H1 (cell line): ENCODE results near the gene GALNT9. TPM values are rescaled to one million over a fixed set of nuclear protein-coding genes. Genes with fewer than 3 reads are reported as not detected.

Experiments
- CTCF ChIA-PET: fragments of 300-600 bp; sonication (Branson Sonifier 250); formaldehyde crosslinking; loops from one replicate; lab custom pipeline; 2021; ENCODE audit not compliant: partially characterized antibody; lab: Charles Lee
- POLR2A ChIA-PET: fragments of 300-600 bp; sonication (Branson Sonifier 250); formaldehyde crosslinking; loops from one replicate; lab custom pipeline; 2021; ENCODE audit warnings: inconsistent platforms; ENCODE audit not compliant: partially characterized antibody; lab: Charles Lee
- DNase-seq, 2 experiments: peaks; one replicate each; pipeline versions ENCODE4 v3.0.0 to v3.0.0-alpha.2; 2010 to 2022; ENCODE audit warnings: low spot score in 2 of 2, low read depth in 1 of 2, mixed read lengths in 1 of 2
- FAIRE-seq: peaks from 2 replicates; lab custom pipeline; 2011; peaks lifted over from hg19 to GRCh38; lab: Jason Lieb, UNC
- H2AFZ ChIP-seq: 2 replicates; pipeline ENCODE4 v1.8.1; 2012; ENCODE audit warnings: low read length, inconsistent platforms
- H2AK5ac ChIP-seq: 2 replicates; pipeline ENCODE4 v1.6.1; 2013; ENCODE audit warnings: low read depth, low read length
- H2BK120ac ChIP-seq: replicated peaks from 2 replicates; pipeline ENCODE3; 2013; ENCODE audit warnings: low read depth, low read length, inconsistent platforms
- H2BK12ac ChIP-seq: 2 replicates; pipeline ENCODE4 v1.6.1; 2013; ENCODE audit warnings: low read depth, low read length
- H2BK15ac ChIP-seq: 2 replicates; pipeline ENCODE4 v1.6.1; 2013; ENCODE audit warnings: low read length
- H2BK20ac ChIP-seq: 2 replicates; pipeline ENCODE4 v1.6.1; 2013; ENCODE audit warnings: low read length
- H2BK5ac ChIP-seq: 2 replicates; pipeline ENCODE4 v1.6.1; 2013; ENCODE audit warnings: low read depth, low read length
- H3K14ac ChIP-seq: 2 replicates; pipeline ENCODE4 v1.6.1; 2013; ENCODE audit warnings: inconsistent platforms; ENCODE audit not compliant: insufficient read length
- H3K18ac ChIP-seq: 2 replicates; pipeline ENCODE4 v1.6.1; 2013; ENCODE audit warnings: low read length; ENCODE audit errors: extremely low read depth
- H3K23ac ChIP-seq: 2 replicates; pipeline ENCODE4 v1.6.1; 2013; ENCODE audit warnings: inconsistent platforms; ENCODE audit not compliant: insufficient read length
- H3K23me2 ChIP-seq: 2 replicates; pipeline ENCODE4 v1.6.1; 2013; ENCODE audit warnings: low read depth, low read length
- H3K27ac ChIP-seq: 2 replicates; pipeline ENCODE4 v1.6.1; 2011; ENCODE audit warnings: low read depth, low read length, inconsistent platforms
- H3K27me3 ChIP-seq, 4 experiments: replicated peaks in 1 of 4; 1 replicate in 1 of 4; 2 replicates in 3 of 4; pipeline versions ENCODE4 v1.6.1 to v1.8.1; 2011 to 2013; ENCODE audit warnings: low read length in 3 of 4, mild to moderate bottlenecking in 3 of 4, inconsistent platforms in 2 of 4, mixed read lengths in 2 of 4, moderate library complexity in 1 of 4; ENCODE audit not compliant: control insufficient read depth in 3 of 4, insufficient read depth in 3 of 4; ENCODE audit errors: extremely low read depth in 1 of 4
- H3K36me3 ChIP-seq, 4 experiments: 2 replicates each; pipeline versions ENCODE4 v1.6.1 to v1.8.1; 2011 to 2013; ENCODE audit warnings: mild to moderate bottlenecking in 4 of 4, low read length in 3 of 4, moderate library complexity in 2 of 4, control low read depth in 1 of 4, inconsistent platforms in 1 of 4; ENCODE audit not compliant: insufficient read depth in 4 of 4, control insufficient read depth in 2 of 4
- H3K4ac ChIP-seq: replicated peaks from 2 replicates; pipeline ENCODE3; 2013; ENCODE audit warnings: low read length, low read depth, mixed read lengths, inconsistent platforms; ENCODE audit not compliant: insufficient read length
- H3K4me1 ChIP-seq, 4 experiments: replicated peaks in 1 of 4; 1 replicate in 1 of 4; 2 replicates in 3 of 4; pipeline versions ENCODE4 v1.6.1 to v1.8.1; 2011 to 2013; ENCODE audit warnings: low read length in 3 of 4, inconsistent platforms in 2 of 4, mixed read lengths in 1 of 4; ENCODE audit not compliant: insufficient read depth in 4 of 4, control insufficient read depth in 3 of 4
- H3K4me2 ChIP-seq, 2 experiments: 2 replicates each; pipeline versions ENCODE4 v1.6.1 to v1.8.1; 2011 to 2013; ENCODE audit warnings: low read depth in 2 of 2, low read length in 2 of 2, control low read depth in 1 of 2, inconsistent platforms in 1 of 2, mild to moderate bottlenecking in 1 of 2; ENCODE audit not compliant: insufficient read depth in 1 of 2
- H3K4me3 ChIP-seq, 4 experiments: fragments of 200-600, 300-600 bp in 1 of 4; sonication (generic), shearing (Covaris generic), sonication (Bioruptor Twin) in 1 of 4; 2 replicates each; pipeline versions ENCODE4 v1.5.1 to v1.8.1; 2011 to 2016; ENCODE audit warnings: low read length in 4 of 4, low read depth in 3 of 4, control low read depth in 2 of 4, inconsistent platforms in 2 of 4, mild to moderate bottlenecking in 2 of 4, mixed read lengths in 1 of 4, moderate library complexity in 1 of 4; ENCODE audit not compliant: insufficient read depth in 2 of 4; ENCODE audit errors: extremely low read depth in 1 of 4
- H3K56ac ChIP-seq: replicated peaks from 2 replicates; pipeline ENCODE3; 2013; ENCODE audit warnings: low read depth, mild to moderate bottlenecking, mixed read lengths, low read length, inconsistent platforms; ENCODE audit not compliant: insufficient read length
- H3K79me1 ChIP-seq: 2 replicates; pipeline ENCODE4 v1.6.1; 2013; ENCODE audit warnings: low read depth, low read length, control low read depth
- H3K79me2 ChIP-seq, 2 experiments: 2 replicates each; pipeline versions ENCODE4 v1.6.1 to v1.8.1; 2012 to 2013; ENCODE audit warnings: low read length in 2 of 2, mild to moderate bottlenecking in 2 of 2, inconsistent platforms in 1 of 2; ENCODE audit not compliant: insufficient read depth in 2 of 2, control insufficient read depth in 1 of 2
- H3K9ac ChIP-seq, 4 experiments: replicated peaks in 1 of 4; 1 replicate in 1 of 4; 2 replicates in 3 of 4; pipeline versions ENCODE4 v1.6.1 to v1.8.1; 2011 to 2013; ENCODE audit warnings: low read depth in 3 of 4, low read length in 3 of 4, control low read depth in 2 of 4, mild to moderate bottlenecking in 2 of 4, moderate library complexity in 2 of 4, inconsistent platforms in 1 of 4; ENCODE audit errors: extremely low read depth in 1 of 4
- H3K9me3 ChIP-seq, 2 experiments: 2 replicates each; pipeline versions ENCODE4 v1.6.1 to v1.8.1; 2012 to 2013; ENCODE audit warnings: mild to moderate bottlenecking in 2 of 2, moderate library complexity in 2 of 2, control low read depth in 1 of 2, inconsistent platforms in 1 of 2, low read depth in 1 of 2, low read length in 1 of 2, mixed read lengths in 1 of 2; ENCODE audit not compliant: insufficient read depth in 2 of 2
- H4K20me1 ChIP-seq, 2 experiments: replicated peaks in 1 of 2; 2 replicates each; pipeline versions ENCODE3 to v1.8.1; 2011 to 2013; ENCODE audit warnings: inconsistent platforms in 2 of 2, low read length in 2 of 2, mild to moderate bottlenecking in 1 of 2; ENCODE audit not compliant: insufficient read depth in 2 of 2, control insufficient read depth in 1 of 2
- H4K5ac ChIP-seq: 2 replicates; pipeline ENCODE4 v1.6.1; 2013; ENCODE audit warnings: low read length, low read depth, mixed read lengths, inconsistent platforms; ENCODE audit not compliant: insufficient read length
- H4K8ac ChIP-seq: 2 replicates; pipeline ENCODE4 v1.8.0; 2013; ENCODE audit warnings: mild to moderate bottlenecking, moderate library complexity, low read length, inconsistent platforms; ENCODE audit not compliant: insufficient read depth; ENCODE audit errors: extremely low read depth
- H4K91ac ChIP-seq: replicated peaks from 2 replicates; pipeline ENCODE3; 2013; ENCODE audit warnings: low read length, mixed read lengths, inconsistent platforms; ENCODE audit not compliant: insufficient read length
- EGR1 ChIP-seq: IDR thresholded peaks from 2 replicates; pipeline ENCODE4 v1.6.1; 2011; ENCODE audit warnings: low read depth, low read length, borderline replicate concordance
- GABPA ChIP-seq: IDR thresholded peaks from 2 replicates; pipeline ENCODE4 v1.6.1; 2011; ENCODE audit warnings: mild to moderate bottlenecking, low read length, moderate library complexity, borderline replicate concordance; ENCODE audit not compliant: insufficient read depth
- HDAC2 ChIP-seq, 2 experiments: fragments of 300-600 bp in 1 of 2; sonication (generic) in 1 of 2; IDR thresholded peaks; 2 replicates each; pipeline ENCODE4 v1.6.1; 2011 to 2012; ENCODE audit warnings: low read depth in 2 of 2, low read length in 2 of 2, mild to moderate bottlenecking in 2 of 2, moderate library complexity in 2 of 2, borderline replicate concordance in 1 of 2, inconsistent platforms in 1 of 2
- JUND ChIP-seq: IDR thresholded peaks from 2 replicates; pipeline ENCODE4 v1.6.1; 2011; ENCODE audit warnings: mild to moderate bottlenecking, improper control_type of control experiment, low read length
- KDM5A ChIP-seq: fragments of 200-600 bp; IDR thresholded peaks from 2 replicates; pipeline ENCODE4 v1.7.1; 2012; ENCODE audit warnings: mild to moderate bottlenecking, low read length, inconsistent platforms, mixed read lengths
- SUZ12 ChIP-seq: fragments of 200-600 bp; sonication (generic); IDR thresholded peaks from 2 replicates; pipeline ENCODE4 v1.6.1; 2012; ENCODE audit warnings: mild to moderate bottlenecking, inconsistent platforms, low read length, moderate library complexity, mixed read lengths
- TEAD4 ChIP-seq: IDR thresholded peaks from 2 replicates; pipeline ENCODE4 v1.6.1; 2012; ENCODE audit warnings: low read depth, low read length, inconsistent platforms, mixed read lengths
- WGBS, 2 experiments: shearing (Covaris generic) in 1 of 2; methylation state at CpG; one replicate each; pipeline versions ENCODE4 v1.1.6 to v1.1.7; 2013 to 2015; ENCODE audit warnings: low lambda C conversion rate in 2 of 2, mixed read lengths in 2 of 2, inconsistent platforms in 1 of 2, low coverage in 1 of 2, missing lambda C conversion rate in 1 of 2; ENCODE audit not compliant: insufficient replicate concordance in 2 of 2, insufficient coverage in 1 of 2, insufficient read length in 1 of 2; ENCODE audit errors: extremely low coverage in 1 of 2, missing lambda C conversion rate in 1 of 2; 5-methylcytosine and 5-hydroxymethylcytosine counted together
- polyA plus RNA-seq, 7 experiments: library from polyadenylated mRNA; depleted of rRNA in 3 of 7; stranded (reverse) in 5 of 7; unstranded in 2 of 7; fragments of >200 nt in 5 of 7; fragments of 200-250 nt in 2 of 7; gene quantifications; 1 replicate in 5 of 7; 2 replicates in 1 of 7; 4 replicates in 1 of 7; pipeline versions ENCODE4 v1.2.1 to v1.2.3, GENCODE V29; 2011 to 2013; ENCODE audit warnings: missing spikeins in 2 of 7, mixed read lengths in 2 of 7
- total RNA-seq: library from RNA; stranded (reverse); fragmentation: NEBNext Ultra II Directional; extraction: Animal tissue kit (Norgen Biotek cat#: 25700); gene quantifications from 2 replicates; pipeline ENCODE4 v1.2.1, GENCODE V29; 2021
- TF ChIP-seq, protein P1 (sequence below): IDR thresholded peaks from 2 replicates; pipeline ENCODE4 v1.6.1; 2011; ENCODE audit warnings: low read length, improper control_type of control experiment

Gene GALNT9
- total and polyA plus RNA-seq, 2 of the 8 experiments (the other 6 are each of a cell fraction or from before 2014, with no cell fraction given): 2.0 to 3.6 TPM

DNA sequence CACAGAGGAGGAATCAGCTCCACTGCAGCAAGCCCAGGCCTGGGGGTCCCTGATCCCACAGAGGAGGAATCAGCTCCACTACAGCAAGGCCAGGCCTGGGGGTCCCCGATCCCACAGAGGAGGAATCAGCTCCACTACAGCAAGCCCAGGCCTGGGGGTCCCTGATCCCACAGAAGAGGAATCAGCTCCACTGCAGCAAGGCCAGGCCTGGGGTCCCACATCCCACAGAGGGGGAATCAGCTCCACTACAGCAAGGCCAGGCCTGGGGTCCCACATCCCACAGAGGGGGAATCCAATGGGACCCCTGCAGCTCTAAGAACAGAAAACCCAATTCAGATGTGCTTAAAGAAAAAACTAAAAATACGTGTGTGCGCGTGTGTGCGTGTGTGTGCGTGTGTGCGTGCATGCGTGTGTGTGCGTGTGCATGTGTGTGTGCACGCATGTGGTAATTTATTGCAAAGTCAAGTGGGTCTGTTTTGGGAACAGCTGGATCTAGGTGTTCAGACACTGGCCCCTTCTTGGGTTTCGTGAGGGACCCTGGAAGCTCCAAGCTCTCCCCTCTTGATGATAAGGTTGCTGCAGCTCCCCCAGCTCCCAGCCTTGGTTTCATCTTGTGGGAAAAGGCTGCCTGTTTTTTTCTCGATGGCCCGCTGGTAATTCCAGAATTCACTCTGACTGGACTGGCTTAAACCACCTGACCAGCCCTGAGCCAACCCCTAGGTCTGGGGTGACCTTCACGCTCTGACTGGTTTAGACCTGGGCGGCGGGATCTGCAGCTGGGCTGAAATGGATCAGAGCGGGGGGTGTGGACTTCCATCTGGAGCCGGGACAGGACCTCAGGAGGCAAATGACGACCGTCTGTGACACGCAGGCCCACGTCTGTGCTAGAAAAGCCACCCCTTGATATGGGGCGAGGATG, 47.1 kb downstream of the GALNT9 start:
- H2BK12ac ChIP-seq: no peak overlapping the region
- no peak overlapping the region for H3K23ac ChIP-seq
- CTCF ChIA-PET: interaction anchor here (0.7 to 3.0 kb wide), 8 partner anchors 9 to 237 kb away, joined by 3 to 9 read pairs (median 3); no protein-coding TSS in a partner anchor
- H2AK5ac ChIP-seq: no peak overlapping the region
- H3K4me3 ChIP-seq: no peak overlapping the region
- WGBS, 2 experiments: 87% methylated on average over 22 of the region's 23 CpGs; no CpG with 5 or more reads in 1 of the 2 experiments
- H2BK15ac ChIP-seq: no peak overlapping the region
- TF ChIP-seq GABPA (no peak), TEAD4 (no peak), HDAC2 (IDR thresholded peaks at IDR 0.05; ENCODE audit: borderline replicate concordance in 1 of 2, low read depth in 2 of 2, low read length in 2 of 2) (no peak), JUND (no peak), EGR1 (no peak), KDM5A (no peak), SUZ12 (no peak)
- TF ChIP-seq, protein P1, sequence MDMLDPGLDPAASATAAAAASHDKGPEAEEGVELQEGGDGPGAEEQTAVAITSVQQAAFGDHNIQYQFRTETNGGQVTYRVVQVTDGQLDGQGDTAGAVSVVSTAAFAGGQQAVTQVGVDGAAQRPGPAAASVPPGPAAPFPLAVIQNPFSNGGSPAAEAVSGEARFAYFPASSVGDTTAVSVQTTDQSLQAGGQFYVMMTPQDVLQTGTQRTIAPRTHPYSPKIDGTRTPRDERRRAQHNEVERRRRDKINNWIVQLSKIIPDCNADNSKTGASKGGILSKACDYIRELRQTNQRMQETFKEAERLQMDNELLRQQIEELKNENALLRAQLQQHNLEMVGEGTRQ: no peak
- TF ChIP-seq, all 59 proteins: peak for 0
- H3K9ac ChIP-seq: no peak overlapping the region; a peak in 1 of 7 replicates
- H3K4me1 ChIP-seq: peaks cover 5 to 33% (median 28%) of the 10 kb centered on the region in 4 experiments
- no peak overlapping the region; the same call in 1 of the 2 replicates for H2BK5ac ChIP-seq
- no peaks in the 10 kb centered on the region for H3K36me3 ChIP-seq
- peaks cover 0 to 15% (median 8%) of the 10 kb centered on the region in 4 experiments; a peak in 4 of 7 replicates for H3K27me3 ChIP-seq
- no peaks in the 10 kb centered on the region for H3K79me2 ChIP-seq
- H4K91ac ChIP-seq: peak overlapping the region; percentile 74
- H3K27ac ChIP-seq: no peak overlapping the region
- 0 out of 2 replicates have a peak, but pooled peaks cover 1% of the 10 kb centered on the region for H3K23me2 ChIP-seq
- peak overlapping the region; percentile 22 to 39; a peak in 2 of 4 replicates for H3K4me2 ChIP-seq
- H3K79me1 ChIP-seq: no peaks in the 10 kb centered on the region; the same call in 1 of the 2 replicates
- H3K18ac ChIP-seq: no peak overlapping the region; the same call in 1 of the 2 replicates
- no peak overlapping the region for H3K4ac ChIP-seq
- POLR2A ChIA-PET: interaction anchor here (1.6 kb wide), 1 partner anchor 13 kb away, joined by 5 read pairs; no protein-coding TSS in a partner anchor
- H4K8ac ChIP-seq: peak overlapping the region; percentile 9; the same call in 1 of the 2 replicates
- DNase-seq (no peak), FAIRE-seq (no peak)
- no peak overlapping the region for H4K5ac ChIP-seq
- no peak overlapping the region for H3K14ac ChIP-seq
- no peak overlapping the region for H3K56ac ChIP-seq
- H4K20me1 ChIP-seq: no peaks in the 10 kb centered on the region
- peak overlapping the region; percentile 37 for H2BK120ac ChIP-seq
- H3K9me3 ChIP-seq: no peaks in the 10 kb centered on the region
- H2BK20ac ChIP-seq: no peak overlapping the region
- no peak overlapping the region for H2AFZ ChIP-seq
